Spleen (tissue), 11 donors: ENCODE results near the gene RNASEH1. TPM values are rescaled to one million over a fixed set of nuclear protein-coding genes. Genes with fewer than 3 reads are reported as not detected.

ENCODE experiments used
- DNase-seq: peaks from one replicate; pipeline ENCODE4 v3.0.0-alpha.2; 2020
- H3K27ac ChIP-seq, 8 donors: fragments of 200-600 bp; sonication (generic) in 7 of 8; 1 replicate in 4 of 8; 2 replicates in 4 of 8; pipeline versions ENCODE4 v1.5.0 to v1.8.0; 2016 to 2021; ENCODE audit warnings: inconsistent platforms in 4 of 8, mild to moderate bottlenecking in 4 of 8, moderate library complexity in 1 of 8
- H3K27me3 ChIP-seq, 7 donors: fragments of 200-600 bp; sonication (generic) in 6 of 7; replicated peaks in 1 of 7; 1 replicate in 4 of 7; 2 replicates in 3 of 7; pipeline versions ENCODE4 v1.5.0 to v1.8.0; 2016 to 2021; ENCODE audit warnings: inconsistent platforms in 3 of 7, mild to moderate bottlenecking in 1 of 7
- H3K36me3 ChIP-seq, 6 donors: fragments of 200-600 bp; sonication (generic) in 5 of 6; 1 replicate in 4 of 6; 2 replicates in 2 of 6; pipeline versions ENCODE4 v1.5.0 to v1.8.0; 2016 to 2021; ENCODE audit warnings: inconsistent platforms in 2 of 6
- H3K4me1 ChIP-seq, 6 donors: fragments of 200-600 bp; sonication (generic) in 5 of 6; 1 replicate in 3 of 6; 2 replicates in 3 of 6; pipeline versions ENCODE4 v1.5.0 to v1.8.0; 2016 to 2021; ENCODE audit warnings: inconsistent platforms in 3 of 6
- H3K4me3 ChIP-seq, 8 donors: fragments of 200-600 bp; sonication (generic) in 7 of 8; 1 replicate in 4 of 8; 2 replicates in 4 of 8; pipeline versions ENCODE4 v1.5.0 to v1.8.0; 2016 to 2021; ENCODE audit warnings: inconsistent platforms in 4 of 8, mild to moderate bottlenecking in 4 of 8, moderate library complexity in 2 of 8
- H3K9me3 ChIP-seq, 8 donors: fragments of 200-600 bp; sonication (generic) in 7 of 8; 1 replicate in 4 of 8; 2 replicates in 4 of 8; pipeline versions ENCODE4 v1.5.0 to v1.8.0; 2016 to 2021; ENCODE audit warnings: inconsistent platforms in 4 of 8
- CTCF ChIP-seq, 11 experiments: fragments of 200-600 bp in 7 of 11; fragments of 450-650 bp in 4 of 11; sonication (generic) in 4 of 11; IDR thresholded peaks in 8 of 11; conservative IDR thresholded peaks in 3 of 11; 1 replicate in 7 of 11; 2 replicates in 4 of 11; pipeline versions ENCODE4 v1.4.0 to v1.8.0; 2016 to 2021; ENCODE audit warnings: antibody characterized with exemption in 11 of 11, inconsistent platforms in 4 of 11, mild to moderate bottlenecking in 1 of 11
- POLR2A ChIP-seq, 3 donors: fragments of 450-650 bp; IDR thresholded peaks; one replicate each; pipeline ENCODE4 v1.5.1; 2017; ENCODE audit warnings: antibody characterized with exemption in 3 of 3, mild to moderate bottlenecking in 1 of 3
- POLR2AphosphoS5 ChIP-seq, 3 donors: sonication (generic); formaldehyde crosslinking; IDR thresholded peaks; one replicate each; pipeline ENCODE4 v1.5.1; 2017; ENCODE audit warnings: antibody characterized with exemption in 3 of 3
- WGBS, 5 donors: extraction: QIAGEN DNeasy Blood & Tissue Kit in 3 of 5; methylation state at CpG; one replicate each; pipeline versions ENCODE4 v1.1.5 to v1.1.7; 2013 to 2018; 5-methylcytosine and 5-hydroxymethylcytosine counted together
- intact Hi-C: fragments of 100-400 bp; cut with DNase I; formaldehyde crosslinking; loops from one replicate; pipeline ENCODE4 v1.15.0; 2023; ENCODE audit warnings: low total_unique reads
- polyA plus RNA-seq, 3 donors: library from polyadenylated mRNA; stranded (reverse); fragments of 200-250 nt; gene quantifications; one replicate each; pipeline ENCODE4 v1.2.1, GENCODE V29; 2013
- total RNA-seq, 7 donors: library from RNA; depleted of rRNA in 3 of 7; stranded (reverse); fragments of >200 nt in 3 of 7; fragmentation: NEBNext Ultra II Directional in 4 of 7; extraction: Animal tissue kit (Norgen Biotek cat#: 25700) in 4 of 7; gene quantifications; one replicate each; pipeline versions ENCODE4 v1.1.0 to v1.2.1, GENCODE V29; 2016 to 2021
- donor health status: healthy with polysubstance abuse.
- donor health status: DM: no; HTN: no; CAD: no; lungs with moderate emphysema.
- donor health status: DM: no; HTN: no; CAD: no.
- donor health status: Bipolar disorder and iron deficiency.
- donor health status: healthy.
- donor health status: DM: no; HTN: no; CAD: no.
- donor health status: DM: yes; HTN: yes; CAD: no.

Gene RNASEH1
- total and polyA plus RNA-seq, 10 donors = 4.3 to 24.7 (median 18.2) TPM

- Histone ChIP-seq H3K4me1 (peaks cover 0 to 19% (median 5%) of the 10 kb centered on the region in 6 donors), H3K27ac (peak overlapping the region; percentile 27 to 80 (median 72)), H3K36me3 (peaks cover 0 to 59% (median 32%) of the 10 kb centered on the region in 6 donors), H3K4me3 (no peak overlapping the region), H3K27me3 (no peaks in the 10 kb centered on the region), H3K9me3 (no peaks in the 10 kb centered on the region)
- peak; percentile 57 to 74 (median 70) for TF ChIP-seq POLR2AphosphoS5 (IDR thresholded peaks at IDR 0.05)
- TF ChIP-seq POLR2A (IDR thresholded peaks at IDR 0.05) = no peak
- intact Hi-C loops = no loop called here
- WGBS, 5 donors = 71 to 78% (median 76%) methylated on average over 22 to 29 of the region's 29 CpGs
- DNase-seq = no peak
These were observed 27.4 kb upstream of the RNASEH1 start for GRCh38 chr2:3585261-3586109.

GRCh38 chr2:3584608-3585260 is 26.6 kb upstream of the RNASEH1 start:
- H3K36me3 ChIP-seq = peaks cover 0 to 67% (median 40%) of the 10 kb centered on the region in 6 donors
- H3K4me1 ChIP-seq = peaks cover 0 to 27% (median 8%) of the 10 kb centered on the region in 6 donors
- peak overlapping the region in 7 of 8 donors; percentile 41 to 80 (median 75) for H3K27ac ChIP-seq
- no peak for DNase-seq
- WGBS, 5 donors = 42 to 88% (median 50%) methylated on average over 4 of the region's 4 CpGs
- intact Hi-C loops = no loop called here
- no peak overlapping the region for H3K4me3 ChIP-seq
- TF ChIP-seq CTCF (IDR thresholded peaks at IDR 0.05 in 8 of 11, conservative IDR thresholded peaks at IDR 0.05 in 3 of 11) (no peak), POLR2A (IDR thresholded peaks at IDR 0.05) (no peak), POLR2AphosphoS5 (IDR thresholded peaks at IDR 0.05) (no peak)
- no peaks in the 10 kb centered on the region for H3K27me3 ChIP-seq
- H3K9me3 ChIP-seq = no peaks in the 10 kb centered on the region

- 80 to 91% (median 85%) methylated on average over 6 of the region's 6 CpGs for WGBS, 5 donors
- intact Hi-C loops = no loop called here
- H3K27ac ChIP-seq = peak overlapping the region in 6 of 8 donors; percentile 41 to 80 (median 76)
- no peaks in the 10 kb centered on the region for H3K27me3 ChIP-seq
- peaks cover 0 to 73% (median 46%) of the 10 kb centered on the region in 6 donors for H3K36me3 ChIP-seq
- H3K4me3 ChIP-seq = no peak overlapping the region
- TF ChIP-seq POLR2AphosphoS5 (IDR thresholded peaks at IDR 0.05) (no peak), CTCF (IDR thresholded peaks at IDR 0.05 in 8 of 11, conservative IDR thresholded peaks at IDR 0.05 in 3 of 11) (no peak), POLR2A (IDR thresholded peaks at IDR 0.05) (no peak)
- H3K4me1 ChIP-seq = peaks cover under 1 to 33% (median 15%) of the 10 kb centered on the region in 6 donors
- no peak for DNase-seq
- H3K9me3 ChIP-seq = no peaks in the 10 kb centered on the region
These were observed 25.9 kb upstream of the RNASEH1 start for GRCh38 chr2:3584076-3584475.

- TF ChIP-seq POLR2AphosphoS5 (IDR thresholded peaks at IDR 0.05) (no peak), POLR2A (IDR thresholded peaks at IDR 0.05) (no peak), CTCF (IDR thresholded peaks at IDR 0.05 in 8 of 11, conservative IDR thresholded peaks at IDR 0.05 in 3 of 11) (no peak)
- intact Hi-C loops = no loop called here
- H3K27ac ChIP-seq = no peak overlapping the region
- no peak for DNase-seq
- peaks cover 0 to 98% (median 67%) of the 10 kb centered on the region in 6 donors for H3K36me3 ChIP-seq
- no peaks in the 10 kb centered on the region for H3K27me3 ChIP-seq
- H3K4me1 ChIP-seq = peaks cover 23 to 58% (median 40%) of the 10 kb centered on the region in 6 donors
- no peak overlapping the region for H3K4me3 ChIP-seq
- H3K9me3 ChIP-seq = no peaks in the 10 kb centered on the region
- WGBS, 5 donors = 84 to 90% (median 87%) methylated on average over 13 of the region's 13 CpGs
These were observed 23.5 kb upstream of the RNASEH1 start for GRCh38 chr2:3581367-3582262.
